ENCODE results near the gene SWSAP1.

- no peak for TF ChIP-seq EZH2 (IDR thresholded peaks at IDR 0.05; ENCODE audit: low read depth, unreplicated experiment)
- TF ChIP-seq, protein P1, sequence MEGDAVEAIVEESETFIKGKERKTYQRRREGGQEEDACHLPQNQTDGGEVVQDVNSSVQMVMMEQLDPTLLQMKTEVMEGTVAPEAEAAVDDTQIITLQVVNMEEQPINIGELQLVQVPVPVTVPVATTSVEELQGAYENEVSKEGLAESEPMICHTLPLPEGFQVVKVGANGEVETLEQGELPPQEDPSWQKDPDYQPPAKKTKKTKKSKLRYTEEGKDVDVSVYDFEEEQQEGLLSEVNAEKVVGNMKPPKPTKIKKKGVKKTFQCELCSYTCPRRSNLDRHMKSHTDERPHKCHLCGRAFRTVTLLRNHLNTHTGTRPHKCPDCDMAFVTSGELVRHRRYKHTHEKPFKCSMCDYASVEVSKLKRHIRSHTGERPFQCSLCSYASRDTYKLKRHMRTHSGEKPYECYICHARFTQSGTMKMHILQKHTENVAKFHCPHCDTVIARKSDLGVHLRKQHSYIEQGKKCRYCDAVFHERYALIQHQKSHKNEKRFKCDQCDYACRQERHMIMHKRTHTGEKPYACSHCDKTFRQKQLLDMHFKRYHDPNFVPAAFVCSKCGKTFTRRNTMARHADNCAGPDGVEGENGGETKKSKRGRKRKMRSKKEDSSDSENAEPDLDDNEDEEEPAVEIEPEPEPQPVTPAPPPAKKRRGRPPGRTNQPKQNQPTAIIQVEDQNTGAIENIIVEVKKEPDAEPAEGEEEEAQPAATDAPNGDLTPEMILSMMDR (conservative IDR thresholded peaks at IDR 0.05; ENCODE audit: low read depth in 2 of 2) = no peak
- TF ChIP-seq POLR2AphosphoS5 (IDR thresholded peaks at IDR 0.05; ENCODE audit: low read depth) = no peak
- TF ChIP-seq ZNF114 (CRISPR knock-in tag; IDR thresholded peaks at IDR 0.05) = no peak
- TF ChIP-seq REST (IDR thresholded peaks at IDR 0.05; ENCODE audit: unreplicated experiment) = no peak
- TF ChIP-seq CREB1 (CRISPR knock-in tag; IDR thresholded peaks at IDR 0.05; ENCODE audit: low read depth) = no peak
- TF ChIP-seq ZNF462 (CRISPR knock-in tag; IDR thresholded peaks at IDR 0.05) = no peak
- no peak for TF ChIP-seq JUNB (IDR thresholded peaks at IDR 0.05; ENCODE audit: unreplicated experiment)
- TF ChIP-seq EZH2phosphoT487 (IDR thresholded peaks at IDR 0.05; ENCODE audit: unreplicated experiment) = no peak
- no peak for TF ChIP-seq NANOG (IDR thresholded peaks at IDR 0.05; ENCODE audit: borderline replicate concordance)
- TF ChIP-seq ZNF331 (CRISPR knock-in tag; IDR thresholded peaks at IDR 0.05; ENCODE audit: low read depth) = no peak
- no peak for TF ChIP-seq STAT1 (IDR thresholded peaks at IDR 0.05; ENCODE audit: unreplicated experiment)
Measured at GRCh38 chr19:11390933-11391680, 16.6 kb downstream of the SWSAP1 start.

Measured in GM23338 (cell line).